Fibroblast of skin of back (primary cell): ENCODE data around the gene ZP2.
"Not testable (repeated sequence)": the region's sequence is repeated elsewhere in the genome, so short reads cannot be mapped to it uniquely, and the experiment has no call there.

Source experiments
- DNase-seq: peaks from one replicate; pipeline ENCODE4 v3.0.0-alpha.2; 2013

Gene ZP2

DNA sequence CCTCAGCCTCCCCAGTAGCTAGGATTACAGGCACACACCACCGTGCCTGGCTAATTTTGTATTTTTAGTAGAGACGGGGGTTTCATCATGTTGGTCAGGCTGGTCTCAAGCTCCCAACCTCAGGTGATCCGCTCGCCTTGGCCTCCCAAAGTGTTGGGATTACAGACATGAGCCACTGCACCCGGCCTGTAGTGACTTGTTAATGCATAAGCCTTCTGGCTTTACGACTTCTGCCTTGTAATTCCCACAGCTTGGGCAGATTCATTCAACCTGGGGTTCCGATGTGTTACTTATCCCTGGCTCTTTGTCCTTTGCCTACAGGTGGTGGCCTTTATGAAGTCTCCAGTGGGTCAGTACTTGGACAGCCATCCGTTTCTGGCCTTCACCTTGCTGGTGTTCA is 41.3 kb downstream of the ZP2 start:
- DNase-seq, result not testable (repeated sequence)

DNA sequence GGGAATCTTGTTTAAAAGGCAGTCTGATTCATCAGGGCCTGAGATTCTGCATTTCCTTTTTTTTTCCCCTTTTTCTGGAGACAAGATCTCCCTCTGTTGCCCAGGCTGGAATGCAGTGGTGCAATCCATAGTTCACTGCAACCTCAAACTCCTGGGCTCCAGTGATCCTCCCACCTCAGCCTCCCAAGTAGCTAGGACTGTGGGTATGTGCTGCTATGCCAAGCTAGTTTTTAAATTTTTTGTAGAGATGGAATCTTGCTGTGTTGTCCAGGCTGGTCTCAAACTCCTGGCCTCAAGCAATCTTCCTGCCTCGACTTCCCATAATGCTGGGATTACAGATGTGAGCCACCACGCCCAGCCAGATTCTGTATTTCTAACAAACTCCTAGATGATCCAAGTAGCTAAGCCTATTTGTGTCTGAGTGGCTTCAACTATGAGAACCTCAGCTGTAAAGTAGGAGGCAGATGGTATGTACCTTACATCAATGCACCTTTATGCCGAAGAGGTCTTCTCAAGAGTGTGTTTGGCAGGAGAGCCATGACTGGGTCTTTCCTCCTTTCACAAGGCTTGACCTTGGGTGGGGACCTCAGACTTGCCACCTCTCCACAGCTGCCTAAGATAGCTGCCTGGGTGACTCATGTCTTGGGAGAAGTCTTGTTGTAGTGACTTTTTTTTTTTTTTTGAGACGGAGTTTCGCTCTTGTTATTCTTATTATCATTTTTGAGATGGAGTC is 42.0 kb downstream of the ZP2 start:
- DNase-seq, result peak; percentile 63

DNA sequence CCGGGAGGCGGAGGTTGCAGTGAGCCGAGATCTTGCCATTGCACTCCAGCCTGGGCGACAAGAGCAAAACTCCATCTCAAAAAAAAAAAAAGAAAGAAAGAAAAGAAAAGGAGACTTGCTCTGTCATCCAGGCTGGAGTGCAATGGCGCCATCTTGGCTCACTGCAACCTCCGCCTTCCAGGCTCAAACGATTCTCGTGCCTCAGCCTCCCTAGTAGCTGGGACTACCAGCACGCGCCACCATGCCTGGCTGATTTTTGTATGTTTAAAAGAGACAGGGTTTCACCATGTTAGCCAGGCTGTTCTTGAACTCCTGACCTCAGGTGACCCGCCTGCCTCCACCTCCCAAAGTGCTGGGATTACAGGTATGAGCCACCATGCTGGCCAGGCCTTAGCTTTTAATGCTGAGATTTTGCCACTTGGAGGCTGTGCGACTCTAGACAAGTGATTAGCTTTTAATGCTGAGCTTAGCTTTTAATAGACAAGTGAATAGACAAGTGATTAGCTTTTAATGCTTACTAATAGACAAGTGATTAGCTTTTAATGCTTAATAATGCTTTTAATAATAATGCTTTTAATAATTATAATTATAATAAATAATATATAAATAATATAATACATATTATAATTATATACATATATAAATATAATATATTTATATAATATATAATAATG is 43.3 kb downstream of the ZP2 start:
- DNase-seq, result no peak

DNA sequence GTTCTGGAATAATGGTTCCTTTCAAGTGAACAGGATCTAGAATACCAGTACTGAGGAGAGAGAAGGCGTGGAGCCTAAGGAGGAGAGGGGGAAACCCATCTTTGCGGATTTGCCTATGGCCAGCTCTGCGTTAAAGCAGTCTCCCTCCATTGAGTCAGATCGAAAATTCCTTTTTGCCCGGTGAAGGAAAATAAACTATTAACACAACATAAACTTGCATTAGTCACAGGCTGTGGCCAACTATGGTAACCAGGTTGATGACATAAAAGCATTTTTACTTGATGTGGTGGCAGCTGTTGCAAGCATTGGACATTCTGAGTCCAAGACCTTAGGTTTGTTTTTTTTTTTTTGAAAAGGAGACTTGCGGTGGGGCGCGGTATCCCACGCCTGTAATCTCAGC is 44.0 kb downstream of the ZP2 start:
- peak; percentile 84 for DNase-seq

DNA sequence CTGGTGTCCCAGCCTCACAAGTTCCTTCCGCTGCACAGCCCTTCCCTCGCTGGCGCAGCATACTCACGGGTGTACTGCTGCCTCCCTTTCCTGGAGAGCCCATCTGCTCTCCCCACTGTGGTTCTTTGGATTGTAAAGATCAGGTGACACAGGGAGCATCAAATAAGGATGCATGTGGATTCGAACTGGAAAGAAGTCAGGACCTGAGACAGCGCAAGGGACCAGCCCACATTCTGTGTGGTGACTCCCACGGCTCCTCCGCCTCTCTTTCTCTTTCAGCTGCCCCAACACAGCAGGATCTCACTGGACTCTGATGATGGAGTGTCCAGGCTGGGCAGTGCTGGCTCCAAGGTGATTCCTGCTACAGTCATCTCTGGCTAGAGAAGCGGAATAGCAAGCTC is 44.8 kb downstream of the ZP2 start:
- DNase-seq, result no peak

DNA sequence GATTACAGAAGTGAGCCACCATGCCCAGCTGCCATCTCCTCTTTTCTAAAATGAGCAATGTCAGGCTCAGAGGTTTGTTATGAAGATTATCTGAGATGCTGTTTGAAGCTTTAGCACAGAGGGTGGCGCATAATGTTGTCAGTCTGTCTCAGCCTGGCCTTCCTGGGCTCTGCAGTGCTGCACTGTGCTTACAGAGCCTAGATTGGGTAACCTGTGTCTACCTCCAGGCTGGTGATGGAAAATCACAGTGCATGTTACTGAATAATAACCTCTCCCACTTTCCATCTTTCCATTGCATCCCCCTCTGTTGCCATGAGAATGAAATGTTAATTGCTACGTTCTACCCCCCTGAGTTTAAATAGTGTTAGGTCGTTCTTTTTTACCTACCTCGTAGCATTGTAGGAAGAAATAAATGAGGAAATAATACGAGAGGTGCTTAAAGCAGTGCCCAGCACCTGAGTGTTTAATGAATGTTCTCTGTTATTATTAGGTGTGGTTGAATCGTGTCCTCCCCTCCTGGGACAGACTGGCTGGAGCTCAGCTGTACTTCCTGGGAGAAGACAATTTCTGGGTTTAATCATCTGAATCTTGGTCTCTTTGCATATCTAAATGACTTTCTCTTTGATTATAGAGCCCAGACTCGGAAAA is 46.7 kb downstream of the ZP2 start:
- no peak for DNase-seq

DNA sequence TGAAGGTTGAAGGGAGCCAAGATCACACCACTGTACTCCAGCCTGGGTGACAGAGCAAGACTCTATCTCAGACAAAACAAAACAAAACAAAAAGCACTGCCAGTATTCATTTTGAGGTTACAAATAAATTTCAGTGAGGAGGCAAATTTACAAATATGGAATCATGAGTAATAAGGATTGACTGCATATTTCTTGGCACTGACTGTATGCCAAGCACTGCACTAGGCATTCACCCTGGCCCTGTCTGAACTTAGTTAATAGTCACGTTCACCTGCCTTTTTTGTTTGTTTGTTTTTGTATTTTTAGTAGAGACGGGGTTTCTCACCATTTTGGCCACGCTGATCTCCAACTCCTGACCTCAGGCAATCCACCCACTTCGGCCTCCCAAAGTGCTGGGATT is 47.8 kb downstream of the ZP2 start:
- DNase-seq, result no peak

DNA sequence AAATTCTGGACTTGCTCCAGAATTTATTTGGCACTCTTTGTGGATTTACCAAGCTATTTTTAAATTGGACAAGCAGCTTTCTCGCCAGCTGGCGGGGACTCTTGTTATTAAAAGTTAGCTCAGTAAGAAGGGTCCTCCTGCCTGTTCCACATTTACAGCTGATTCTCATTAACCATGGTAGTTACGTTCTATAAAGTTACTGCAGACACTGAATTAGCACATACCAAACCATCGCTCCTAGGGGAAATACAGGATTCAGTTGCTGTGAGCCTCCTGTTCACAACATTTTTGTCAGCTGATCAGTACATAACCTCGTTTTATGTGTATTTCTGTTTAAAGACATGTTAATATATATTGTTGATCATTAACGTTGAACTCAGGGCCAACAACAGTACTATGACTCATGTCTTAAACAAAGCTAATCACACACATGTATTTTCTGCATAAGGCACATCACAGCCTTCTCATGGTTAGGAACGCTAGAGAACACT is 48.7 kb downstream of the ZP2 start:
- no peak for DNase-seq

DNA sequence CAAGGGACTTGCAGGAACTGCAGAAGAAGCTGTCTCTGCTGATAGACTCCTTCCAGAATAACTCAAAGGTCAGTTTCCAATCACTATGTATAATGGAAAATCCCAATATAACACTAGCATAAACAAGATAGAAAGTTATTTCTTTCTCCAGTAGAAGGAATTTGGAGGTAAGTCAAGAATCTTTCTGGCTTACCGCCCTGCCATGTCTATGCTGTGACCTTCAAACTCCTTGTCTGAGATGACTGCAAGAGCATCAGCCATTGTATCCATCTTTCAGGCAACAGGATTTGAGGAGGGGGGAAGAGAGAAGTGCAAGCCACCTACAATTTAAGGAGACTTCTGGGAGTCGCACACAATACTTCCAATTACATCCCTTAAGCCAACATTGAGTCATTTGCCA is 50.2 kb downstream of the ZP2 start:
- no peak for DNase-seq

DNA sequence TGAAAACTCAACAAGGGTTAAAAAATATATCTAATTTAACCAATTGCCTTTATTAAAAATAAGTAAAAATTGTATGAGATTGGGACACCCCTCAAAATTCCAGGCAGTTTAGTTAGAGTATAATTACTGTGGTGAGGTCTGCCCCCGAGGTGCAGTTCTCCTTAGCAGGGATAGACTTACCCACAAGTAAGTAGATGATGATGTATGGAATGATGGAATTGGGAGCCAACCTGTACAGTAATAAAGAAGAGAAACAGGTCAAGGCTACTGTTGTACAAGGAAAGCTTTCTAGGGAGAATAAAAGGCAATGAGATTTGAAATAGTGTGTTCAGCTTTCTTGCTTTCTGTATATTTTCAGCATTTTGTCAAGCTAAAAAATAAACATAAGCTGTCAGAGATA is 51.1 kb downstream of the ZP2 start:
- no peak for DNase-seq

DNA sequence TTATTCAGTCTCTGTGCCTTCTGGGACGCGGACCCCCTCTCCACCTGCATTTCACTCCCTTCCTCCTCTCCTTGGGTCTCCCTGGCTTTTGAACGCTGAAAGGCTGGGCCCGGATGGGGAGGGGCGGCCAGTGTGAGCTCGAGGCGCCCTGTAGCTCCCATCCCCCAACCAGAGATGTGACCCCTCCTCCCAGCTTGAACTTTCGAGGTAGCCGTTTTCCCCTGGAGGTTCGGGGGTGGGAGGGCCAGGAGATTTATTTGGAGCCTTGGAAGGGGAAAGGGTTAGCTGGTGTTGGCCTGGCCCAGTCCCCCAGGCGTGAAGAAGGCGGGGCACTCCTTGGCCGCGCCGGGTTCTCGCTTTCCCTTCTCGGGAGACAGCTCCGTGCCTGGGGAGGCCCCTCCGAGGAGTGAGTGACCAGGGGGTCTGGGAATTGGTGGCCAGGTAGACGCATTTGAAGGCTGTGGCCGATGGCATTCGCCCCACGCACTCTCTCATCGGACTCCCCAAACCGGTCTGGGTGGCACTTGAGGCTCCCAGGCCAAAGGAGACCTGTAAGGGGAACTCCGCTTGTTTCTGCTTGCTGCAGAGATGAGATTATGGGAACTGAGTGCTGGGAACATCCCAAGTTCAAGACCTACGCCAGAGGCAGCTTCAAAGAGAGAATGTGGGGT is 52.0 kb downstream of the ZP2 start:
- no peak for DNase-seq

DNA sequence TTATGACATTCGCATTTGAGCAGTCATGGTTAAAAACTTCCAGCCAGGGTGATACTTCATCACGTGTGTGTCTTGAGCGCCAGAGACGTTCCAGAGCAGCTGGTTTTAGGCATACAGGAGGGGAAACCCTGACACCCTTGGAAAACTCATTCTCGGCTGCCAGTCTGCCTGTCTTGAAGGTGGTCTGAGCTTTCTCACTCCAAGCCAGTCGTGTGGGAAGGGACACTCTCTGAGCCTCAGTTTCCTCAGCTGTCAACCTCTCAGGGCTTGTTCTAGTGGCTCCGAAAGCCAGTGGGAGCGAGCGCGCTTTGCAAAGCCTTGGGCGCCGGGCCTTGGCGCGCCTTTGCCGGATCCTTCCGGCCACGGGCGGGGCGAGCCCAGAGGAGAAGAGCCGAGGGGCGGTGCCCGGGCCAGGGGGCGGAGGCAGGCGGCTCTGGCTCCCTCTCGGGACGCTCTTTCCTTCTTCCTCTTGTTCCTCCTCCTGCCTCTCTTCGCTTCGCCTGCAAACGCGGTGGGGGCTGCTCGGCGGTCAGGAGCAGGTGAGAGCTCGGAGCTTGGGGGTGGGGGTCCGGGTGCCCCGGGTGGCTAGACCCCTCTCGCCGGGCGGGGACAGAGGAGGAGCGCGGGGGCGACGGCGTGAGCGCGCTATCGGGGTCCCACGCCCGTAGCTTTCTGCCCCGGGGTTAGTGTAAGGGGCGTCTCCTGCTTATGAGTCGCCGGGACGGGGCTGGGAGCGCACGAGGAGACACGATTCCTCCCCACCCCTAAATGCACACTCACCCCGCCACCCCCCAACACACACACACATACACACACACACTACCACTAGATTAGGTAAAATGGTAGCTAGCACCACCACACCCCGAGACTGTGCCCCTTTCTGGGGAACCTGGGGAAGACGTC is 52.9 kb downstream of the ZP2 start, which contains the start of gene LDAF1:
Gene LDAF1, plus strand, starts transcription at position 467 of the 903 bp plus-strand sequence. CDS start 2,509 bp downstream, outside the sequence.
- DNase-seq, result peak; percentile 83

DNA sequence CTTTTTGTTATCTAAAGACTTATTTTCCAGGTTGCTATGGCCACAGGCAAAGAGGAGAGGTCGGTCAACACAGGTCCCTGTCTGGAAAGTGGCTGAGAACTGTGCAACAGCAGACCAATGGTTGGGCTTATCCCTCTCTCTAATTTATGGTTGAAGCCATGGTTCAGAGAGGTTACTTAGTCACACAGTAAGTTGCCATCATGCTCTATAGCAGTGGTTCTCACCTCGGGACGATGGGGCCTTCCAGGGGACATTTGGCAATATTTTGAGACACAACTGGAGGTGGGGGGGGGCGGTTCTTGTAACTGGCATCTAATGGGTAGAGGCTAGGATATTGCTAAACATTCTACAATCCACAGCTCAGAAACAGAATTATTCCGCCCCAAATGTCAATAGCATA is 53.7 kb downstream of the ZP2 start:
- DNase-seq, result no peak

DNA sequence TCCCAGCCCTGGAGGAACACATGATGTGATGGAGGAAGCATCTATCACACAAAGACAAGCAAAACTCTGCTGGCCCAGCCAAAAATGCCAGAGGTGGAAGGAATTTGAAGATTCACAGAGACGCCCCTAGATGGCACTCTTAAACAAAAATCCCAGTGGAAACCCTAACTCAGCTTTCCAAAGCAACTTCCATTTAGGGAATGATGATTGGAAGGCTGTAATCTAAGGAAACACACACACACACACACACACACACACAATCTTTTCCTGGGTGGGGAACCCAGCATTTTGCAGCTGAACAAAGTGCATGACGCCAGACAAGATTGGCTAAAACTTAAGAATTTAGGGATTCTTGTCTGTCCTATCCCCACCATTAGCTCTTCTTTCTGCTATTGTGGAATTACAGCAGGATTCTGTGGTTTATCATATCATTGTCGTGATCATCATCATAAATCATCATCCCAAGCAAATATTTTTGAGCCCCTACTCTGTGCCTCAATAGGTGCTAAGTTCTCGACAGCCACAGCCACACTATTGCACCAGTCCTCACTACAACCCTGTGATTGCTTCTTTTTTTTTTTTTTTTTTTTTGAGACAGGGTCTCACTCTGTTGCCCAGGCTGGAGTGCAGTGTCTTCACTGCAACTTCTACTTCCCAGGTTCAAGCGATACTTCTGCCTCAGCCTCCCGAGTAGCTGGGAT is 54.5 kb downstream of the ZP2 start:
- DNase-seq, result peak; percentile 84

DNA sequence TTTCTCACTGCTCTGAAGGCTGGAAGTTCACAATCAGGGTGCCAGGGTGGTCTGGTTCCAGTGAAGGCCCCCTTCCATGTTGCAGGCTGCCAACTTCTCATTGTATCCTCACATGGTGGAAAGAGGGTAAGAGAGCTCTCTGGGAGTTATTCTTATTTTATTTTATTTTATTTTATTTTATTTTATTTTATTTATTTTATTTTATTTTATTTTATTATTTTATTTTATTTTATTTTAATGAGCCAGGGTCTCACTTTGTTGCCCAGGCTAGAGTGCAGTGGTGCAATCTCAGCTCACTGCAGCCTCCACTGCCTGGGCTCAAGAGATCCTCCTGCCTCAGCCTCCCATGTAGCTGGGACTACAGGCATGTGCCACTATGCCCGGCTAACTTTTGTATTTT is 55.4 kb downstream of the ZP2 start:
- DNase-seq, result not testable (repeated sequence)

DNA sequence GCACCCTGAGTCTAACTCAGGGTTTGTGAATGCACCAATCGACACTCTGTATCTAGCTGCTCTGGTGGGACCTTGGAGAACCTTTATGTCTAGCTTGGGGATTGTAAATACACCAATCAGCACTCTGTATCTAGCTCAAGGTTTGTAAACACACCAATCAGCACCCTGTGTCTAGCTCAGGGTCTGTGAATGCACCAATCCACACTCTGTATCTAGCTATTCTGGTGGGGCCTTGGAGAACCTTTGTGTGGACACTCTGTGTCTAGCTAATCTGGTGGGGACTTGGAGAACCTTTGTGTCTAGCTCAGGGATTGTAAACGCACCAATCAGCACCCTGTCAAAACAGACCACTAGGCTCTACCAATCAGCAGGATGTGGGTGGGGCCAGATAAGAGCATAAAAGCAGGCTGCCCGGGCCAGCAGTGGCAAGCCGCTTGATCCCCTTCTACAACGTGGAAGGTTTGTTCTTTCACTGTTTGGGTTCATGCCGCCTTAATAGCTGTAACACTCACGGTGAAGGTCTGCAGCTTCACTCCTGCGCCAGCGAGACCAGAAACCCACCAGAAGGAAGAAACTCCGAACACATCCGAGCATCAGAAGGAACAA is 58.1 kb downstream of the ZP2 start:
- not testable (repeated sequence) for DNase-seq

DNA sequence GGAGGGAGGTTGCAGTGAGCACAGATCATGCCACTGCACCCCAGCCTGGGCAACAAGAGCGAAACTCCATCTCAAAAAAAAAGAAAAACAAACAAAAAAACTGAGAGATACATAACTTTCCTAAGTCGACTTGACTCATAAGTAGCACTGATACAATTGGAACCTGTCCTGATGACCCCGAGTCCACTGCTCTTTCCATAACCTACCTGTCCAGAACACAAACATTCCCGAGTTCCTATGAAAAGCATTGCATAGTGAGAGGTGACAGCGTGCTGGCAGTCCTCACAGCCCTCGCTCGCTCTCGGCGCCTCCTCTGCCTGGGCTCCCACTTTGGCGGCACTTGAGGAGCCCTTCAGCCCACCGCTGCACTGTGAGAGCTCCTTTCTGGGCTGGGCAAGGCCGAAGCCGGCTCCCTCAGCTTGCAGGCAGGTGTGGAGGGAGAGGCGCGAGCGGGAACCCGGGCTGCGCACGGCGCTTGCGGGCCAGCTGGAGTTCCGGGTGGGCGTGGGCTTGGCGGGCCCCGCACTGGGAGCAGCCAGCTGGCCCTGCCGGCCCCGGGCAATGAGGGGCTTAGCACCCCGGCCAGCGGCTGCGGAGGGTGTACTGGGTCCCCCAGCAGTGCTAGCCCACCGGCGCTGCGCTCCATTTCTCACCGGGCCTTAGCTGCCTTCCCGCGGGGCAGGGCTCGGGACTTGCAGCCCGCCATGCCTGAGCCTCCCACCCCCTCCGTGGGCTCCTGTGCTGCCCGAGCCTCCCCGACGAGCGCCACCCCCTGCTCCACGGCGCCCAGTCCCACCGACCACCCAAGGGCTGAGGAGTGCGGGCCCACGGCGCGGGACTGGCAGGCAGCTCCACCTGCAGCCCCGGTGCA is 59.0 kb downstream of the ZP2 start:
- DNase-seq, result not testable (repeated sequence)

DNA sequence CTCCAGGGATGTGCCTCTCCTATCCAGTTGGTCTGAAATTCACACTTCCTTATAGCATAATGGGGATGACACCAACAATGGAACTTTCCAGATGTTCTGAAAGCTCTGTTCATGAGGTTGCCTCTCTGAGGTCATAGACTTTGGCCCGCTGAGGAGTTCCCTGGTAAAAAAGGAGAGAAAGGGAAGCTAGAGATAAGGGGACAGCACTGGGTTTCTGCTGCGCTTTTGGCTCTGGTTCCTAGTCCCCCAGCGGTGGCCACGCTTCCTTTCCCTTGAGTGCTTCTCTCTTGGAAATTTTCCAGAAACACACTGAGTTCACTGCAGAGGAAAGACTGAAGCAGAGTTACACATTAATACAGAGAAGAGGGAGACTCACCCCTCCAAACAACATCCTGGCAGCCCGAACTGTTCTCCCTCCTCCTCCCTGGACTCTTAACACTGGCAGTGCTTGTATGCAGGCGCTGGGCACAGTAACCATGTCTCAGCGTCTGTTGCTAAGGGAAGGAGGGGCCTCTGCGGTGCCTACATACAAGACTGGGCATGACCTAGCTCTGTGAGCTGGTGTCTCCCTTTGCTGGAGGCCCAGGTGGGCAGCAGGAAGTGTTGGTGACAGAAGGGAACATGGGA is 60.9 kb downstream of the ZP2 start, which contains the start of gene DNAH3:
Gene DNAH3, minus strand, starts transcription at position 472 of the 627 bp plus-strand sequence. CDS start 527 bp downstream, outside the sequence.
- DNase-seq, result no peak
